Large intestine (tissue), 3 donors: ENCODE results near the gene SS18. TPM values are rescaled to one million over a fixed set of nuclear protein-coding genes. Genes with fewer than 3 reads are reported as not detected.

Experiments used
- DNase-seq, 2 donors: peaks; one replicate each; pipeline versions ENCODE4 v3.0.0 to v3.0.0-alpha.2; 2013
- H3K27ac ChIP-seq: one replicate; pipeline ENCODE4 v1.5.1; 2013; ENCODE audit warnings: low read length
- H3K27me3 ChIP-seq: 2 replicates; pipeline ENCODE4 v1.6.1; 2013; ENCODE audit warnings: low read length; ENCODE audit not compliant: control insufficient read depth, insufficient read depth
- H3K36me3 ChIP-seq: 2 replicates; pipeline ENCODE4 v1.6.1; 2013; ENCODE audit warnings: low read length; ENCODE audit not compliant: control insufficient read depth, insufficient read depth
- H3K4me1 ChIP-seq: one replicate; pipeline ENCODE4 v1.6.1; 2013; ENCODE audit warnings: low read length; ENCODE audit not compliant: control insufficient read depth, insufficient read depth
- H3K4me3 ChIP-seq: one replicate; pipeline ENCODE4 v1.5.1; 2013; ENCODE audit warnings: low read length
- H3K9me3 ChIP-seq: one replicate; pipeline ENCODE4 v1.6.1; 2013; ENCODE audit warnings: mild to moderate bottlenecking, low read depth, low read length, moderate library complexity; ENCODE audit not compliant: control insufficient read depth
- WGBS: methylation state at CpG from one replicate; pipeline ENCODE4 v1.1.5; 2013; ENCODE audit warnings: low lambda C conversion rate; ENCODE audit not compliant: insufficient coverage; 5-methylcytosine and 5-hydroxymethylcytosine counted together
- polyA plus RNA-seq: library from polyadenylated mRNA; unstranded; fragments of 120-200 nt; gene quantifications from one replicate; pipeline ENCODE4 v1.2.1, GENCODE V29; 2013

The SS18 gene
- polyA plus RNA-seq, 1 donor = 50.4 TPM

DNA sequence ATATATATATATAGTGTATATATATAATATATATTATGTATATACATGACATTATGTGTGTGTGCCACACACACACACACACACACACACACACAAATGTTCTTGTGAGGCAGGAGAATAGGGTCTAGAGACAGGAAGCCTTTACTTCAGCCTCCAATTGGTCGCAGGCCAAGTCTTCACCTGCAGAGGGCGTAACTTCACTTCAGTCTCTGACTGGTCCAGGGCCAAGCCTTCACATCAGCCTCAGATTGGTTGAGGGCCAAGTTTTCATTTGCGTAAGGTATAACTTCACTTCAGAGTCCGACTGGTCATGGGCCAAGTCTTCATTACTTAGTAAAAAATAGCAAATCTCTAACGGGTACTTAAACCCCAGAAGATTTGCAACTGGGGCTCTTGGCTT is 13.2 kb upstream of the SS18 start:
- Histone ChIP-seq H3K4me1 (no peaks in the 10 kb centered on the region), H3K27me3 (no peaks in the 10 kb centered on the region), H3K4me3 (no peak overlapping the region), H3K9me3 (no peaks in the 10 kb centered on the region), H3K27ac (no peak overlapping the region), H3K36me3 (no peaks in the 10 kb centered on the region)
- no CpG with 5 or more reads among the region's 5 CpGs for WGBS
- no peak for DNase-seq

DNA sequence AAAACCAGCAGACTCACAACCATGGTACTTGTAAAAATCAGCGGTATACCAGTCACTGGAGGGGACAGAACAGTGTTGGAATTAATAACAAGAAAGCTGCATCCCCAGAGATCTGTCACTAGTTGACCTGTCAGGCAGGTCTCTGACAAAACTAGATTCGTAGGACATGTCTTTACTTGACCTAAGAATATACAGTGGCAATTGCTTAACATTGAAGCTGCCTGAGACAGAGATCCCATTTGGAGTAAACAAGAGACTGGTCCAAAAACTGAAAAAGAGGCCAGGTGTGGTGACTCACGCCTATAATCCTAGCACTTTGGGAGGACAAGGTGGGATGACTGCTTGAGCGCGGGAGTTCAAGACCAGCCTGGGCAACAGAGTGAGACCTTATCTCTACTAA is 7.2 kb upstream of the SS18 start:
- Histone ChIP-seq H3K4me3 (no peak overlapping the region), H3K27me3 (no peaks in the 10 kb centered on the region), H3K36me3 (no peaks in the 10 kb centered on the region), H3K9me3 (no peaks in the 10 kb centered on the region), H3K27ac (no peak overlapping the region), H3K4me1 (no peaks in the 10 kb centered on the region)
- no peak for DNase-seq
- 86% methylated on average over 1 of the region's 5 CpGs for WGBS

DNA sequence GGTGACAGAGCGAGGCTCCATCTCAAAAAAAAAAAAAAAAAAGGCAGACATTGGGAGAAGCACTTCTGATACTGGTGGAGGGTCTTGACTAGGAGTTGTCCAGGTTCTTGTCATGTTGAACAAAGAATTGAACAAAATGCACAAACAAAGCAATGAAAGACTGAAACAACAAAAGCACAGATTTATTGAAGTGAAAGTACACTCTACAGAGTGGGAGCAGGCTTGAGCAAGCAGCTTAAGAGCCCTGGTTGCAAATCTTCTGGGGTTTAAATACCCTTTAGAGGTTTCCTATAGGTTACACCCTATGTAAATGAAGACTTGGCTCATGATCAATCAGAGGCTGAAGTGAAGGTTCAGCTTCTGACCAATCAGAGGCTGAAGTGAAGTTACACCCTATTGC is 6.4 kb upstream of the SS18 start:
- H3K4me3 ChIP-seq = no peak overlapping the region
- H3K36me3 ChIP-seq = no peaks in the 10 kb centered on the region
- no peaks in the 10 kb centered on the region for H3K9me3 ChIP-seq
- H3K27ac ChIP-seq = no peak overlapping the region
- no peaks in the 10 kb centered on the region for H3K4me1 ChIP-seq
- DNase-seq = no peak
- WGBS = no CpG with 5 or more reads among the region's 1 CpG
- H3K27me3 ChIP-seq = no peaks in the 10 kb centered on the region

DNA sequence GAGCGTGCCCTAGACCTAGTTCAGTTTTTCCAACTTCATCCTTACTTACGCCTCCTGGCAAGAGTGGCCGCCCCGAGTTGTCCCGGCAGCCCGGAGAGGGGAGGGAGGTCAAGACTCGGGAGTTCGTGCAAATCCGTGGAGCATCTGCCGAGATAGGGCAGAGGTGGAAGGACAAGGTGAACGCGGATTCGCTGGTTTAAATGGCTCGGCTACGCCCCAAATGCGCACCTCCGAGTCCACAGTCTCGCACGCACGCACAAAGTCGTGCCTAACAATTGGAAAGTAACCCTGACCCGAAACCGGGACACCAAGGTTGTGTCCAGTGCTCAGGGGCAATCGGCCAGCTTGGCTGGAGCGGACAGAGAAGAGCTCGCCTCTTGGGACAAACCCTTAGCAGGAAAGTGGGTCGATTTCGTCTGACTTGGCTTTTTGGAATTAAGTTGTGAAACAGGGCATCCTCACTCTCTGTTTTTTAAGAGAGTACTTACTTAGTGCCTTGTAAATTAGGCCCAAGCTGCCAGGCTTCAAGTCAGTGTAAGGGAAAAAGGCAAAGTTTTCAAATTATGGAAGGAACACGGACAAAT is 726 bp upstream of the SS18 start:
- H3K36me3 ChIP-seq = peaks cover 5% of the 10 kb centered on the region
- no CpG with 5 or more reads among the region's 29 CpGs for WGBS
- no peak for DNase-seq

DNA sequence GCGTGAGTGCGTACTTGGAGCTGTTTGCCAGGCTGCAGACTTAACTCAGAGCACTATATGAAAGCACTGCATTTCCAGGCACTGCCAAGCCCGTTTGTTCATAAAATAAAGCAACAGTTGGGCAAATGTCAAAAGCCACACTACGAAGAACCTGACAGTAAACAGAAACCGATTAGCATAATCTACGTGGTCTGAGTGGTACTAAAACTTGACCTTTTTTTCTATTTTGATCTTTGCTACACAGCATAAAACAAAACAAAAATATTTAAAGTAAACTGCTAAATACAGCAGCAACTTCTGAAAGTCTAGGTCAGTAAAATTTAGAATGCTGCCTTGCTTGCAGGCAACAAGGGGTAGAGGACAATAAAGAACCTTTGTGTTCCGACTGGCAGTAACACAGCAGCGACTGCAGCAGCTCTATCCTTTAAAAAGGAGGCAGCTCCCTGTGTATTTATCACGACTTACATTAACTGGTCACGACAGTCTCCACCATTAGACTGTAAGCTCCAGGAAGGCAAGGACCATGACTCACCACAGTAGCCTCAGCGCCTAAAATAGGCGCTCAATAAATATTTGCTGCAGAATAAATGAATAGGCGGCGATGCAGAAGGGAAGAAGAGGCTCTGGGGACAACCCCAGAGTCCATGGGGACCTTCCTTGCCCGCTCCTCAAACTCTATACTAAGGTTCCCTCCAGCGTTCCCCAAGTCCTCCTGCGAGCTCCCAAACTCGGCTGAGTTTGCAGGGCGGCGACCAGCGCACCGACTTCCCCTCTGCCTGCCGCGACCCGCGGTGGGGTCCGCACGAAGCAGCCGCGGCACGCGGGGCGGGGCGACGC is 902 bp downstream of the SS18 start:
- WGBS = 0% methylated on average over 2 of the region's 35 CpGs
- H3K36me3 ChIP-seq = peaks cover 13% of the 10 kb centered on the region
- DNase-seq = peak in 1 of 2 donors; percentile 11
- peak overlapping the region; percentile 98 for H3K27ac ChIP-seq
- peak overlapping the region; percentile 95 for H3K4me3 ChIP-seq
- no peaks in the 10 kb centered on the region for H3K9me3 ChIP-seq
- no peaks in the 10 kb centered on the region for H3K4me1 ChIP-seq
- no peaks in the 10 kb centered on the region for H3K27me3 ChIP-seq

More for the DNA sequence above, 726 bp upstream of the SS18 start:
- H3K9me3 ChIP-seq = no peaks in the 10 kb centered on the region
- no peaks in the 10 kb centered on the region for H3K4me1 ChIP-seq
- peak overlapping the region; percentile 98 for H3K27ac ChIP-seq
- no peaks in the 10 kb centered on the region for H3K27me3 ChIP-seq
- peak overlapping the region; percentile 95 for H3K4me3 ChIP-seq

DNA sequence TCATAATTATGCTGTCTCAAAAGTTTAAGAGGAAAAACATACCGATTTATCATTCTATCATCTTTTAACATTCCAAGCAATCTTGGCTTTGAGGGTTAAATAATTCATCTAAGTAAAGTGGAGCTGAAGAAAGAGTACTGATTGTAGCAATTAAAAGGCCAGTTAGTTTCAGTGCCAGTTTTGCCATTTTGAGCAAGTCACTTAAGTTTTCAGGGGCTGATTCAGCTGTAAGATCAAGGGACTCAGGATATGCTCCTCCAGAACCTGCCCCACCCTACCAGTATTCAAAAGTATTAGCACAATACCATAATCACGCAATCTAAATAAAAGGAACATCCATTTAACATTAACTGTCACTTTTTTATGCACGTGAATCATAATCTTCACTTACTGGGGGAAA is 1.9 kb downstream of the SS18 start:
- Histone ChIP-seq H3K4me3 (no peak overlapping the region), H3K4me1 (no peaks in the 10 kb centered on the region), H3K36me3 (peaks cover 19% of the 10 kb centered on the region), H3K9me3 (no peaks in the 10 kb centered on the region), H3K27me3 (no peaks in the 10 kb centered on the region), H3K27ac (no peak overlapping the region)
- 54% methylated on average over 2 of the region's 3 CpGs for WGBS
- no peak for DNase-seq

DNA sequence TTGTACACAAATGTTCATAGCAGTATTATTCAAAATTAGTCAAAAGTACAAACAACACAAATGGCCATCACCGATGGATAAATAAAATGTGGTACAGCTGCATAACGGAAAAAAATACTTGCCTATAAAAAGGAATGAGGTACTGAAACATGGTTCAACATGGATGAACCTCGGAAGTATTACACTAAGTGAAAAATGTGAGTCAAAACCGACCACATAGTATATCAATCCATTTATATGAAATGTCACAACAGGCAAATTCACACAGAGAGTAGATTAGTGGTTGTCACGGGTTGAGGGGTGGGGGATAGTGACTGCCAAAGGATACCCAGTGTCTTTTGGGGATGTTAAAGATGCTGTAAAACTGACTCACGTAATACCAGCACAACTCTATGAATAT is 3.5 kb downstream of the SS18 start:
- Histone ChIP-seq H3K27ac (no peak overlapping the region), H3K27me3 (no peaks in the 10 kb centered on the region), H3K9me3 (no peaks in the 10 kb centered on the region), H3K4me1 (no peaks in the 10 kb centered on the region), H3K4me3 (no peak overlapping the region), H3K36me3 (peaks cover 21% of the 10 kb centered on the region)
- DNase-seq = no peak
- WGBS = 100% methylated on average over 2 of the region's 6 CpGs

DNA sequence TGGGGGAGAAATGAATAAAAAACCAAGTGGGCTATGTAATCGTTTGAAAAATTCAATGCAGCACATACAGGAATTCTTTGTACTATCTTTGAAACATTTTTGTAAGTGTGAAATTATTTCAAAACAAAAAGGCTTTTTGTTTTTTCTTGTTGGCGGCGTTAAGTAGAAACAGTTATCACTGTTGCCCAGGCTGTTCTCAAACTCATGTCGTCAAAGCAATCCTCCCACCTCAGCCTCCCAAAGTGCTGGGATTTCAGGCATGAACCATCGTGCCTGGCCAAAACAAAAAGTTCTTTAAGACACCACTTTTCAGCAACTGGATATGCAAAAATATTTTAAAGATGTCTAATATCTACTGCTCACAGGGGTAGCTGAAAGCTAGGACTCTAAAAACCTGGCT is 5.4 kb downstream of the SS18 start:
- no peak overlapping the region for H3K4me3 ChIP-seq
- no peaks in the 10 kb centered on the region for H3K4me1 ChIP-seq
- no peaks in the 10 kb centered on the region for H3K27me3 ChIP-seq
- WGBS = no CpG with 5 or more reads among the region's 5 CpGs
- no peaks in the 10 kb centered on the region for H3K9me3 ChIP-seq
- no peak overlapping the region for H3K27ac ChIP-seq
- H3K36me3 ChIP-seq = peaks cover 26% of the 10 kb centered on the region
- DNase-seq = no peak

DNA sequence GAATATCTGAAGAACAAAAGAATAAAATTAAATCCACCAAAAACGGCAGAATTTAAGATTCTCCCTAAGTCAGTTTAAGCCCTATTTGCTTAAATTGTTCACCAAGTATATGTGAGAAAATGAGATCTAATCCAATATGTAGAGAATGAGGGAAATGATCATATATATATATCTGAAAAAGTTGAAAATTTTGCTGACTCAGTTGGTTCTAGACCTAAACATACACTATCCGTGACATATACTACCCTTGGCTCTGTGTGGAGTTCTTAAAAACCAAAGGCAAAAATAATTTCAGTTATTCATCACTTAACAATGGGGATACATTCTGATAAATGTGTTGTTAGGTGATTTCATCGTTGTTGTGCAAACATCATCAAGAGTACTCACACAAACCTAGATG is 7.3 kb downstream of the SS18 start:
- Histone ChIP-seq H3K9me3 (no peaks in the 10 kb centered on the region), H3K4me3 (no peak overlapping the region), H3K36me3 (peaks cover 29% of the 10 kb centered on the region), H3K4me1 (no peaks in the 10 kb centered on the region), H3K27me3 (no peaks in the 10 kb centered on the region), H3K27ac (no peak overlapping the region)
- DNase-seq = no peak
- 100% methylated on average over 1 of the region's 3 CpGs for WGBS

DNA sequence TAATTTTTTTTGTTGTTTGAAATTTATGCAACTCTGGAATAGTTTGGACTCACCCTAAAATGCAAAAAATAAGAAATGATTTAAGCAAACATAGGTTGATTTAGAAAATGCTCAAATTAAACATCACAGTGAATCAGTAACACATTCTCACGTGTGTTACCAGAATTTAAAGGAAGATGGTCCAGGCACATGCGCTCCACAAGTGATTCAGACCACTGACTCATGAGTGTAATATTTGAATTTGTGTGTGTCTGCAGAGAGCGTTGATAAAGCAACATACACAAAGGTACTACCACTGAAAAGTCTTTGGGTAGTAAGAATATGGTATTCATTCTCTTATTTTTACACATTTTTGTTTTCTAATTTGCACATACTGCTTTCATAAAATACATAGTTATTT is 7.9 kb downstream of the SS18 start:
- WGBS = 100% methylated on average over 1 of the region's 3 CpGs
- no peaks in the 10 kb centered on the region for H3K4me1 ChIP-seq
- no peak overlapping the region for H3K27ac ChIP-seq
- no peak for DNase-seq
- H3K27me3 ChIP-seq = no peaks in the 10 kb centered on the region
- H3K4me3 ChIP-seq = no peak overlapping the region
- H3K36me3 ChIP-seq = peaks cover 30% of the 10 kb centered on the region
- no peaks in the 10 kb centered on the region for H3K9me3 ChIP-seq

DNA sequence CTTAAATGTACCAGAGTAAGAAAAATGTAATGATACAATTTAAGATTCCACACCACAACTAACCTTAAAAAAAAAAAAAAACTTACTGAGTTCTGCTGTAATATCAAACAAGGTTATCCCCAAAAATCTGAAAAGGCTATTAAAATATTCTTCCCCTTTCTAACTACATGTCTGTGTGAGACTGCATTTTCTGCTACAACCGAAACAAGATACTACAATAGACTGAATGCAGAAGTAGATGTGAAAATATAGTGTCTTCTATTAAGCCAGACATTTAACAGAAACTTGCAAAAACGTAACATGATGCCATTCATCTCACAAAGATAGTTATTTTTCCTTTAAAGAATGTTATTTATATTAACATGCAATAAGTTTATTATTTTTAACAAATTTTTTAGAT is 16.2 kb downstream of the SS18 start:
- DNase-seq = no peak
- H3K4me1 ChIP-seq = no peaks in the 10 kb centered on the region
- WGBS = 100% methylated on average over 1 of the region's 2 CpGs
- no peak overlapping the region for H3K27ac ChIP-seq
- peaks cover 36% of the 10 kb centered on the region for H3K36me3 ChIP-seq
- H3K4me3 ChIP-seq = no peak overlapping the region
- peaks cover 9% of the 10 kb centered on the region for H3K9me3 ChIP-seq
- no peaks in the 10 kb centered on the region for H3K27me3 ChIP-seq
